Tibial nerve (tissue), 4 donors: ENCODE data around the gene FANCC. TPM values are rescaled to one million over a fixed set of nuclear protein-coding genes. Genes with fewer than 3 reads are reported as not detected.

Experiments used
- DNase-seq, 2 donors: peaks; one replicate each; pipeline ENCODE4 v3.0.0-alpha.2; 2019; ENCODE audit warnings: low spot score in 2 of 2
- H3K27ac ChIP-seq, 4 donors: fragments of 200-600 bp; sonication (generic) in 3 of 4; one replicate each; pipeline ENCODE4 v1.5.1; 2017 to 2019; ENCODE audit warnings: mild to moderate bottlenecking in 1 of 4
- H3K27me3 ChIP-seq, 2 donors: fragments of 200-600 bp; sonication (generic) in 1 of 2; one replicate each; pipeline versions ENCODE4 v1.5.1 to v1.6.0; 2017 to 2019
- H3K36me3 ChIP-seq, 3 donors: fragments of 200-600 bp; sonication (generic); one replicate each; pipeline ENCODE4 v1.5.1; 2018 to 2019
- H3K4me1 ChIP-seq, 4 donors: fragments of 200-600 bp; sonication (generic) in 3 of 4; one replicate each; pipeline ENCODE4 v1.5.1; 2017 to 2019
- H3K4me3 ChIP-seq, 4 donors: fragments of 200-600 bp; sonication (generic) in 3 of 4; one replicate each; pipeline ENCODE4 v1.5.1; 2017 to 2019; ENCODE audit warnings: mild to moderate bottlenecking in 1 of 4, moderate library complexity in 1 of 4
- H3K9me3 ChIP-seq, 4 donors: fragments of 200-600 bp; sonication (generic) in 3 of 4; one replicate each; pipeline ENCODE4 v1.5.1; 2017 to 2019
- EP300 ChIP-seq, 2 donors: sonication (generic); formaldehyde crosslinking; IDR thresholded peaks; one replicate each; pipeline ENCODE4 v1.6.1; 2017; ENCODE audit warnings: antibody characterized with exemption in 2 of 2, mild to moderate bottlenecking in 1 of 2
- POLR2A ChIP-seq, 2 donors: fragments of 450-650 bp; IDR thresholded peaks; one replicate each; pipeline ENCODE4 v1.6.1; 2017; ENCODE audit warnings: antibody characterized with exemption in 2 of 2, mild to moderate bottlenecking in 2 of 2, moderate library complexity in 2 of 2
- WGBS, 2 donors: methylation state at CpG; one replicate each; pipeline ENCODE4 v1.1.5; 2018; 5-methylcytosine and 5-hydroxymethylcytosine counted together
- total RNA-seq, 4 donors: library from RNA; depleted of rRNA; stranded (reverse); fragments of >200 nt; gene quantifications; one replicate each; pipeline ENCODE4 v1.1.0, GENCODE V29; 2016
- TF ChIP-seq, protein P1 (sequence below), 5 experiments: fragments of 200-600 bp in 3 of 5; fragments of 450-650 bp in 2 of 5; sonication (generic) in 3 of 5; IDR thresholded peaks; one replicate each; pipeline ENCODE4 v1.5.1; 2016 to 2019; ENCODE audit warnings: antibody characterized with exemption in 5 of 5, mild to moderate bottlenecking in 3 of 5, moderate library complexity in 2 of 5

Gene FANCC
- total RNA-seq, 4 donors from 2014 or later = 6.5 to 12.6 (median 10.2) TPM

DNA sequence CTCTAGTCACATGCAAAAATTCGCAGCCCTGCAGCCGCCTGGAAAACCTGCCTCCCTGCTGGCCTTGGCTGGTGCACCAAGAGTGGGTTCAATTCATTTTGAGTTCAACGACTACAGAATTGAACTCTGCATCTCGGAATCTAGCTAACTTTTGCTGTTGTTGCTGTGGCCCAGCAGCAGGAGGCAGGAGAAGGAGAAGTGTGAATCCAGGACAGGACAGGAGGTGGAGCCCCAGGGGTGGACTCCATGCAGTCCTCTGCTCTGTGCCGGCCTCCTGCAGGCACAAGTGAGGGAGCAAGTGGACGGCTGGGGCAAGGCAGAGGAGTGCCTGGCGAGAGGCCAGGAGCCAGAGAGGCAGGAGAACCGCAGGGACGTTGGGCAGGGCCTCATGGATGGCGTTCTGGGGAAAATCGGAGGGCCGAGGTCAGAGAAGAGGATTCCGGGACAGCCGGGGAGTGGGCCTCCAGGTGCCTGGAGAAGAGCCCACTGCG lies 214.2 kb downstream of the FANCC start:
- no peak for DNase-seq
- Histone ChIP-seq H3K4me3 (no peak overlapping the region), H3K27me3 (no peaks in the 10 kb centered on the region), H3K9me3 (no peaks in the 10 kb centered on the region), H3K36me3 (peaks cover 0 to 33% (median 0%) of the 10 kb centered on the region in 3 donors), H3K4me1 (peaks cover 0 to 100% (median 51%) of the 10 kb centered on the region in 4 donors), H3K27ac (peak overlapping the region; percentile 61 to 94 (median 78))
- TF ChIP-seq, protein P1, sequence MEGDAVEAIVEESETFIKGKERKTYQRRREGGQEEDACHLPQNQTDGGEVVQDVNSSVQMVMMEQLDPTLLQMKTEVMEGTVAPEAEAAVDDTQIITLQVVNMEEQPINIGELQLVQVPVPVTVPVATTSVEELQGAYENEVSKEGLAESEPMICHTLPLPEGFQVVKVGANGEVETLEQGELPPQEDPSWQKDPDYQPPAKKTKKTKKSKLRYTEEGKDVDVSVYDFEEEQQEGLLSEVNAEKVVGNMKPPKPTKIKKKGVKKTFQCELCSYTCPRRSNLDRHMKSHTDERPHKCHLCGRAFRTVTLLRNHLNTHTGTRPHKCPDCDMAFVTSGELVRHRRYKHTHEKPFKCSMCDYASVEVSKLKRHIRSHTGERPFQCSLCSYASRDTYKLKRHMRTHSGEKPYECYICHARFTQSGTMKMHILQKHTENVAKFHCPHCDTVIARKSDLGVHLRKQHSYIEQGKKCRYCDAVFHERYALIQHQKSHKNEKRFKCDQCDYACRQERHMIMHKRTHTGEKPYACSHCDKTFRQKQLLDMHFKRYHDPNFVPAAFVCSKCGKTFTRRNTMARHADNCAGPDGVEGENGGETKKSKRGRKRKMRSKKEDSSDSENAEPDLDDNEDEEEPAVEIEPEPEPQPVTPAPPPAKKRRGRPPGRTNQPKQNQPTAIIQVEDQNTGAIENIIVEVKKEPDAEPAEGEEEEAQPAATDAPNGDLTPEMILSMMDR (IDR thresholded peaks at IDR 0.05) = peak in 2 of 5 experiments; percentile 30 to 35
- no peak for TF ChIP-seq EP300 (IDR thresholded peaks at IDR 0.05)
- no peak for TF ChIP-seq POLR2A (IDR thresholded peaks at IDR 0.05)
- WGBS, 2 donors = 37 to 55% methylated on average over 15 of the region's 15 CpGs

DNA sequence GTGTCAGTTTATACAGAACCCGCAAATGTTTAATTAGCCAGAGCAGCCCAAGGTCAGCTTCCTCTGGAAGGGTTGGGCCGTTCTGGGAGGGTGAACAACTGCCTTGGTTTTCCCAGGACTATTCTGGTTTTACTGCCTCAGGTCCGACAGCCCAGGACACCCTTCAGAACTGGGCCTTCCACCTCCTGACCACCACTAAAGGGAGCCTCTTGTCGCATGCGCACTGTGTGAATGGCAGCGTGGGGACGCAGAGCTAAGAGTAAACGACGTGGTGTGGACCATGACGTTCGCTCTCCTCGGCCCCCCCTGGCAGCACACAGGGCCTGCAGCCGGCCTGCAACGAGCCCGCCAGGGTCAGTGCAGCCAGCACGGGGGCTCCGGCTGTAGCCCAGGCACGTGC lies 214.9 kb downstream of the FANCC start:
- Histone ChIP-seq H3K27ac (peak overlapping the region; percentile 61 to 94 (median 78)), H3K9me3 (no peaks in the 10 kb centered on the region), H3K4me1 (peaks cover 0 to 97% (median 56%) of the 10 kb centered on the region in 4 donors), H3K27me3 (no peaks in the 10 kb centered on the region), H3K36me3 (peaks cover 0 to 33% (median 0%) of the 10 kb centered on the region in 3 donors), H3K4me3 (no peak overlapping the region)
- DNase-seq = no peak
- WGBS, 2 donors = 70 to 72% methylated on average over 17 to 18 of the region's 18 CpGs
- TF ChIP-seq POLR2A (IDR thresholded peaks at IDR 0.05) = no peak
- TF ChIP-seq, protein P1 (IDR thresholded peaks at IDR 0.05) = no peak
- peak in 1 of 2 donors; percentile 8 for TF ChIP-seq EP300 (IDR thresholded peaks at IDR 0.05)

- TF ChIP-seq EP300 (IDR thresholded peaks at IDR 0.05) = peak in 1 of 2 donors; percentile 78
- TF ChIP-seq, protein P1 (IDR thresholded peaks at IDR 0.05) = no peak
- TF ChIP-seq POLR2A (IDR thresholded peaks at IDR 0.05) = peak in 1 of 2 donors; percentile 46
- H3K27me3 ChIP-seq = no peaks in the 10 kb centered on the region
- H3K27ac ChIP-seq = peak overlapping the region; percentile 61 to 94 (median 78)
- H3K36me3 ChIP-seq = peaks cover 0 to 36% (median 0%) of the 10 kb centered on the region in 3 donors
- DNase-seq = no peak
- peaks cover 0 to 94% (median 55%) of the 10 kb centered on the region in 4 donors for H3K4me1 ChIP-seq
- H3K9me3 ChIP-seq = no peaks in the 10 kb centered on the region
- H3K4me3 ChIP-seq = no peak overlapping the region
- 59 to 66% methylated on average over 8 of the region's 8 CpGs for WGBS, 2 donors
Observed at GRCh38 chr9:95102001-95102433, 215.5 kb downstream of the FANCC start.

- H3K27me3 ChIP-seq = no peaks in the 10 kb centered on the region
- H3K4me1 ChIP-seq = peaks cover 0 to 94% (median 51%) of the 10 kb centered on the region in 4 donors
- no peaks in the 10 kb centered on the region for H3K9me3 ChIP-seq
- no peak for DNase-seq
- TF ChIP-seq, protein P1 (IDR thresholded peaks at IDR 0.05) = no peak
- no peak for TF ChIP-seq EP300 (IDR thresholded peaks at IDR 0.05)
- no peak for TF ChIP-seq POLR2A (IDR thresholded peaks at IDR 0.05)
- H3K4me3 ChIP-seq = no peak overlapping the region
- H3K36me3 ChIP-seq = peaks cover 0 to 36% (median 0%) of the 10 kb centered on the region in 3 donors
- H3K27ac ChIP-seq = peak overlapping the region; percentile 61 to 94 (median 78)
- WGBS, 2 donors = 90 to 91% methylated on average over 12 of the region's 12 CpGs
Observed at GRCh38 chr9:95101326-95101725, 216.2 kb downstream of the FANCC start.

DNA sequence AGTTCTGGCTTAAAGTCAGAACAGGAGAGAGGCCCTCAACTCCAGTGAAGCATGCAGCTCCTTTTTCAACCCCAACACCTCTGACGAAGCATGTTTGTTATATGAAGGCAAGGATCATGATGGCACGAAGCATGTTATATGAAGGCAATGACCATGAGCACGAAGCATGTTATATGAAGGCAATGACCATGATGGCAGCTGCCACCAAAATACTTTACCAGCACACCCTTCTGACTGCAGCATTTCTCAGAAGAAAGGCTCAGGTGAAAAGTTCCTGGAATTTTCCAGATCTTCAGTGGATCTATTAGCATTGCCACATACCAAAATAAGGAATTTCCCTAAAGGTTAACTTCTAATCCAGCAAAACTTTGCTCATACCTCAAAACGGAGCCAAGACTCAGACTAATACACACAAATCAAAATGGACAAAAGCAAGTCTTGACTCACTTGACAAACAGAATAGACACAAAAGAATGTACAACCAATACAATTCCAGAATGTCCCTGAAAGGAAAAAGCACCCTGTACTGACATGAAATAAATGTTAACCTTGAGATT lies 217.4 kb downstream of the FANCC start:
- H3K36me3 ChIP-seq = peaks cover 0 to 35% (median 0%) of the 10 kb centered on the region in 3 donors
- 77 to 79% methylated on average over 4 of the region's 4 CpGs for WGBS, 2 donors
- no peak for DNase-seq
- no peak overlapping the region for H3K4me3 ChIP-seq
- no peak for TF ChIP-seq EP300 (IDR thresholded peaks at IDR 0.05)
- no peak for TF ChIP-seq POLR2A (IDR thresholded peaks at IDR 0.05)
- TF ChIP-seq, protein P1 (IDR thresholded peaks at IDR 0.05) = no peak
- H3K9me3 ChIP-seq = no peaks in the 10 kb centered on the region
- peaks cover 0 to 94% (median 59%) of the 10 kb centered on the region in 4 donors for H3K4me1 ChIP-seq
- peak overlapping the region; percentile 61 to 94 (median 78) for H3K27ac ChIP-seq
- no peaks in the 10 kb centered on the region for H3K27me3 ChIP-seq
